Measurements from ENCODE around the gene EFNB2. TPM values are rescaled to one million over a fixed set of nuclear protein-coding genes. Genes with fewer than 3 reads are reported as not detected.

EFNB2 gene
- total RNA-seq, 2 donors from 2014 or later = 27.2 to 45.2 TPM

GRCh38 chr13:106570299-106570852 is 34.9 kb upstream of the EFNB2 start:
- peaks cover 12 to 26% of the 10 kb centered on the region in 2 donors for H3K4me1 ChIP-seq (ENCODE audit: control insufficient read depth in 1 of 2, low read depth in 2 of 2)
- DNase-seq (ENCODE audit: low spot score) (peak; percentile 72), ATAC-seq (ENCODE audit: insufficient number of reproducible peaks, low FRiP score, low read depth) (no peak)
- H3K9me3 ChIP-seq = no peaks in the 10 kb centered on the region
- no peak overlapping the region for H3K4me3 ChIP-seq
- no peak for TF ChIP-seq CTCF (IDR thresholded peaks at IDR 0.05)
- no peaks in the 10 kb centered on the region for H3K27me3 ChIP-seq (replicated peaks; ENCODE audit: insufficient read depth)
- peak overlapping the region; percentile 19 to 32 for H3K27ac ChIP-seq
- H3K36me3 ChIP-seq = no peaks in the 10 kb centered on the region

- Histone ChIP-seq H3K4me3 (no peak overlapping the region), H3K27ac (peak overlapping the region in 1 of 2 donors; percentile 17), H3K27me3 (replicated peaks; ENCODE audit: insufficient read depth) (no peaks in the 10 kb centered on the region), H3K9me3 (no peaks in the 10 kb centered on the region), H3K4me1 (ENCODE audit: control insufficient read depth in 1 of 2, low read depth in 2 of 2) (peaks cover 20 to 35% of the 10 kb centered on the region in 2 donors), H3K36me3 (no peaks in the 10 kb centered on the region)
- DNase-seq (ENCODE audit: low spot score) (no peak), ATAC-seq (ENCODE audit: insufficient number of reproducible peaks, low FRiP score, low read depth) (no peak)
- TF ChIP-seq CTCF (IDR thresholded peaks at IDR 0.05) = no peak
Measured at GRCh38 chr13:106569233-106570095, 34.0 kb upstream of the EFNB2 start.

GRCh38 chr13:106568299-106569003 is 33.0 kb upstream of the EFNB2 start:
- H3K27me3 ChIP-seq (replicated peaks; ENCODE audit: insufficient read depth) = no peaks in the 10 kb centered on the region
- TF ChIP-seq CTCF (IDR thresholded peaks at IDR 0.05) = no peak
- ATAC-seq (ENCODE audit: insufficient number of reproducible peaks, low FRiP score, low read depth) = no peak
- H3K9me3 ChIP-seq = no peaks in the 10 kb centered on the region
- DNase-seq (ENCODE audit: low spot score) = no peak
- peak overlapping the region; percentile 97 to 98 for H3K27ac ChIP-seq
- peak overlapping the region; percentile 96 for H3K4me3 ChIP-seq
- no peaks in the 10 kb centered on the region for H3K36me3 ChIP-seq
- H3K4me1 ChIP-seq (ENCODE audit: control insufficient read depth in 1 of 2, low read depth in 2 of 2) = peaks cover 26 to 42% of the 10 kb centered on the region in 2 donors

GRCh38 chr13:106567474-106568298 is 32.2 kb upstream of the EFNB2 start, which contains the start of gene ARGLU1:
Gene ARGLU1, minus strand, starts transcription at chr13:106568137. Its CDS starts 218 bp downstream, at chr13:106567919.
- H3K4me1 ChIP-seq (ENCODE audit: control insufficient read depth in 1 of 2, low read depth in 2 of 2) = peaks cover 32 to 47% of the 10 kb centered on the region in 2 donors
- ATAC-seq (ENCODE audit: insufficient number of reproducible peaks, low FRiP score, low read depth) = peak; percentile 93

More at GRCh38 chr13:106567474-106568298, 32.2 kb upstream of the EFNB2 start, which contains the start of gene ARGLU1:
- Histone ChIP-seq H3K36me3 (no peaks in the 10 kb centered on the region), H3K4me3 (peak within 1 kb of the TSS; percentile 96), H3K9me3 (no peaks in the 10 kb centered on the region), H3K27me3 (replicated peaks; ENCODE audit: insufficient read depth) (no peaks in the 10 kb centered on the region), H3K27ac (peak within 1 kb of the TSS; percentile 97 to 98)
- peak; percentile 43 for DNase-seq (ENCODE audit: low spot score)
- no peak for TF ChIP-seq CTCF (IDR thresholded peaks at IDR 0.05)

Data from thoracic aorta (tissue), 2 donors.